Muscle of leg (tissue), 11 donors: ENCODE measurements around the gene LAMP1. TPM values are rescaled to one million over a fixed set of nuclear protein-coding genes. Genes with fewer than 3 reads are reported as not detected.

ENCODE experiments used
- DNase-seq: peaks from one replicate; pipeline ENCODE4 v3.0.0; 2013
- H3K27ac ChIP-seq: one replicate; pipeline ENCODE4 v1.5.1; 2013; ENCODE audit warnings: mild to moderate bottlenecking, low read length, control low read depth
- H3K27me3 ChIP-seq: one replicate; pipeline ENCODE4 v1.6.1; 2013; ENCODE audit warnings: low read length; ENCODE audit not compliant: control insufficient read depth, insufficient read depth
- H3K36me3 ChIP-seq: one replicate; pipeline ENCODE4 v1.6.1; 2013; ENCODE audit warnings: low read length; ENCODE audit not compliant: control insufficient read depth, insufficient read depth
- H3K4me1 ChIP-seq: one replicate; pipeline ENCODE4 v1.6.1; 2013; ENCODE audit warnings: low read length; ENCODE audit not compliant: control insufficient read depth, insufficient read depth
- H3K4me3 ChIP-seq: one replicate; pipeline ENCODE4 v1.5.1; 2013; ENCODE audit warnings: low read length, control low read depth
- H3K9me3 ChIP-seq: replicated peaks from 2 replicates; pipeline ENCODE4 v1.6.1; 2013; ENCODE audit warnings: low read depth, low read length; ENCODE audit not compliant: control insufficient read depth
- WGBS: methylation state at CpG from one replicate; pipeline ENCODE4 v1.1.5; 2013; ENCODE audit warnings: missing lambda C conversion rate; ENCODE audit not compliant: insufficient coverage; 5-methylcytosine and 5-hydroxymethylcytosine counted together
- polyA plus RNA-seq, 8 donors: library from polyadenylated mRNA; unstranded; fragments of 120-200 nt; gene quantifications; one replicate each; pipeline versions ENCODE4 v1.2.1 to v1.2.3, GENCODE V29; 2013; ENCODE audit warnings: inconsistent platforms in 1 of 8, low replicate concordance in 1 of 8; ENCODE audit not compliant: insufficient read length in 8 of 8, insufficient read depth in 1 of 8
- total RNA-seq: library from RNA; stranded (reverse); fragments of 120-200 nt; gene quantifications from one replicate; pipeline ENCODE4 v1.2.4, GENCODE V29; 2013

Gene LAMP1
- total and polyA plus RNA-seq, 9 donors = 69.6 to 120 (median 92.9) TPM

GRCh38 chr13:113272031-113272430, 25.0 kb upstream of the LAMP1 start:
- no peaks in the 10 kb centered on the region for H3K4me1 ChIP-seq
- H3K9me3 ChIP-seq = no peaks in the 10 kb centered on the region
- peaks cover 2% of the 10 kb centered on the region for H3K27me3 ChIP-seq
- no peak overlapping the region for H3K4me3 ChIP-seq
- no peak overlapping the region for H3K27ac ChIP-seq
- no peaks in the 10 kb centered on the region for H3K36me3 ChIP-seq
- DNase-seq = no peak
- 100% methylated on average over 1 of the region's 2 CpGs for WGBS

- H3K27me3 ChIP-seq = peaks cover 2% of the 10 kb centered on the region
- no peak overlapping the region for H3K4me3 ChIP-seq
- no peaks in the 10 kb centered on the region for H3K9me3 ChIP-seq
- DNase-seq = no peak
- no peak overlapping the region for H3K27ac ChIP-seq
- no peaks in the 10 kb centered on the region for H3K36me3 ChIP-seq
- 86% methylated on average over 6 of the region's 10 CpGs for WGBS
- no peaks in the 10 kb centered on the region for H3K4me1 ChIP-seq
Observed at GRCh38 chr13:113272701-113273181, 24.3 kb upstream of the LAMP1 start.

GRCh38 chr13:113273321-113273720, 23.7 kb upstream of the LAMP1 start:
- no peaks in the 10 kb centered on the region for H3K9me3 ChIP-seq
- no peak overlapping the region for H3K27ac ChIP-seq
- WGBS = 82% methylated on average over 6 of the region's 6 CpGs

GRCh38 chr13:113273851-113274590, 23.0 kb upstream of the LAMP1 start:
- peaks cover 2% of the 10 kb centered on the region for H3K27me3 ChIP-seq
- no peak overlapping the region for H3K27ac ChIP-seq
- 90% methylated on average over 11 of the region's 15 CpGs for WGBS
- no peak overlapping the region for H3K4me3 ChIP-seq
- H3K4me1 ChIP-seq = no peaks in the 10 kb centered on the region
- DNase-seq = no peak
- H3K36me3 ChIP-seq = no peaks in the 10 kb centered on the region
- no peaks in the 10 kb centered on the region for H3K9me3 ChIP-seq

More at GRCh38 chr13:113273321-113273720, 23.7 kb upstream of the LAMP1 start:
- DNase-seq = no peak
- peaks cover 2% of the 10 kb centered on the region for H3K27me3 ChIP-seq
- H3K4me1 ChIP-seq = no peaks in the 10 kb centered on the region
- H3K36me3 ChIP-seq = no peaks in the 10 kb centered on the region
- no peak overlapping the region for H3K4me3 ChIP-seq

- Histone ChIP-seq H3K36me3 (no peaks in the 10 kb centered on the region), H3K27ac (no peak overlapping the region), H3K4me3 (no peak overlapping the region), H3K4me1 (no peaks in the 10 kb centered on the region), H3K9me3 (no peaks in the 10 kb centered on the region), H3K27me3 (peaks cover 2% of the 10 kb centered on the region)
- DNase-seq = no peak
- WGBS = 88% methylated on average over 3 of the region's 3 CpGs
Observed at GRCh38 chr13:113274721-113275120, 22.3 kb upstream of the LAMP1 start.

- no CpG with 5 or more reads among the region's 3 CpGs for WGBS
- H3K9me3 ChIP-seq = no peaks in the 10 kb centered on the region
- no peak overlapping the region for H3K27ac ChIP-seq
- no peak overlapping the region for H3K4me3 ChIP-seq
- DNase-seq = peak; percentile 16
- H3K36me3 ChIP-seq = no peaks in the 10 kb centered on the region
- peaks cover 2% of the 10 kb centered on the region for H3K27me3 ChIP-seq
- H3K4me1 ChIP-seq = no peaks in the 10 kb centered on the region
Observed at GRCh38 chr13:113275387-113275786, 21.7 kb upstream of the LAMP1 start.

GRCh38 chr13:113280126-113280525, 16.9 kb upstream of the LAMP1 start:
- H3K27me3 ChIP-seq = peaks cover 2% of the 10 kb centered on the region
- no peak for DNase-seq
- no CpG with 5 or more reads among the region's 6 CpGs for WGBS
- no peaks in the 10 kb centered on the region for H3K4me1 ChIP-seq
- H3K9me3 ChIP-seq = no peaks in the 10 kb centered on the region
- H3K27ac ChIP-seq = no peak overlapping the region
- no peaks in the 10 kb centered on the region for H3K36me3 ChIP-seq
- H3K4me3 ChIP-seq = no peak overlapping the region

GRCh38 chr13:113283904-113284303, 13.1 kb upstream of the LAMP1 start:
- Histone ChIP-seq H3K27me3 (peaks cover 4% of the 10 kb centered on the region), H3K9me3 (no peaks in the 10 kb centered on the region), H3K27ac (no peak overlapping the region), H3K36me3 (no peaks in the 10 kb centered on the region), H3K4me3 (no peak overlapping the region), H3K4me1 (no peaks in the 10 kb centered on the region)
- DNase-seq = no peak
- 88% methylated on average over 3 of the region's 8 CpGs for WGBS

GRCh38 chr13:113288880-113289279, 8.2 kb upstream of the LAMP1 start:
- H3K27ac ChIP-seq = no peak overlapping the region
- WGBS = 47% methylated on average over 4 of the region's 5 CpGs
- no peaks in the 10 kb centered on the region for H3K9me3 ChIP-seq
- H3K4me3 ChIP-seq = no peak overlapping the region
- DNase-seq = no peak
- H3K27me3 ChIP-seq = peaks cover 6% of the 10 kb centered on the region
- no peaks in the 10 kb centered on the region for H3K36me3 ChIP-seq
- peaks cover 5% of the 10 kb centered on the region for H3K4me1 ChIP-seq

- H3K4me3 ChIP-seq = no peak overlapping the region
- H3K4me1 ChIP-seq = peaks cover 7% of the 10 kb centered on the region
- H3K27ac ChIP-seq = no peak overlapping the region
- WGBS = 64% methylated on average over 2 of the region's 2 CpGs
- no peak for DNase-seq
- no peaks in the 10 kb centered on the region for H3K36me3 ChIP-seq
- H3K27me3 ChIP-seq = peaks cover 6% of the 10 kb centered on the region
- no peaks in the 10 kb centered on the region for H3K9me3 ChIP-seq
Observed at GRCh38 chr13:113291129-113291528, 5.9 kb upstream of the LAMP1 start.
